Embryonic facial prominence (tissue), 1 donor: ENCODE data around the gene TCF23.
"Not testable (repeated sequence)": the region's sequence is repeated elsewhere in the genome, so short reads cannot be mapped to it uniquely, and the experiment has no call there.

Experiments used
- DNase-seq: peaks from one replicate; pipeline ENCODE4 v3.0.0-alpha.2; 2016; ENCODE audit errors: extremely low spot score

Gene TCF23

DNA sequence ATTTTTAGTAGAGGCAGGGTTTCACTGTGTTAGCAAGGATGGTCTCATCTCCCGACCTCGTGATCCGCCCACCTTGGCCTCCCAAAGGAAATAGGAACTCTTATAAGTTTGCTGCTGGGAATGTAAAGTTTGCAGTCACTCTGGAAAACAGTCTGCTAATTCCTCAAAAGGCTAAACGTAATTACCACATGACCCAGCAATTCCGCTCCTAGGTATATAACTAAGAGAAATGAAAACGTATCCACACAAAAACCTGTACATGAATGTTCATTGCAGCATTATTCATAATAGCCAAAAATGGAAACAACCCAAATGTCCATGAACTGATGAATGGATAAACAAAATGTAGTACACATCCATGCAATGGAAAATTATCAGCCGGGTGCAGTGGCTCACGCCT lies 41.2 kb downstream of the TCF23 start:
- DNase-seq, result no peak

GRCh38 chr2:27191070-27191829 lies 42.4 kb downstream of the TCF23 start:
- no peak for DNase-seq

- DNase-seq, result no peak
Measured at GRCh38 chr2:27194538-27195354, 45.9 kb downstream of the TCF23 start.

- not testable (repeated sequence) for DNase-seq
Measured at GRCh38 chr2:27195799-27196198, 47.0 kb downstream of the TCF23 start.

DNA sequence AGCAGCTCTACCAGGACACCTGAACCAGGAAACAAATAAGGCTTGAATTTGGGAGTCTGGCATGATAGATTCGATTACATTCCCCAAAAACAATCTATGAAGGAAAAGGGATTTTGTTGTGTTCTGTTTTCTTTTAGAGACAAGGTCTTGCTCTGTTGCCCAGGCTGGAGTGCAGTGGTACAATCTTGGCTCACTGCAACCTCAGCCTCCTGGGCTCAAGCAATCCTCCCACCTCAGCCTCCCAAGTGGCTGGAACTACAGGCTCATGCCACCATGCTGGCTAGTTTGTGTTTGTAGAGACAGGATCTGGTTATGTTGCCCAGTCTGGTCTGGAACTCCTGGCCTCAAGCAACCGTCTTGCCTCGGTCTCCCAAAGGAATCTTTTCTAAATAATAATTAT lies 49.3 kb downstream of the TCF23 start:
- DNase-seq, result not testable (repeated sequence)

DNA sequence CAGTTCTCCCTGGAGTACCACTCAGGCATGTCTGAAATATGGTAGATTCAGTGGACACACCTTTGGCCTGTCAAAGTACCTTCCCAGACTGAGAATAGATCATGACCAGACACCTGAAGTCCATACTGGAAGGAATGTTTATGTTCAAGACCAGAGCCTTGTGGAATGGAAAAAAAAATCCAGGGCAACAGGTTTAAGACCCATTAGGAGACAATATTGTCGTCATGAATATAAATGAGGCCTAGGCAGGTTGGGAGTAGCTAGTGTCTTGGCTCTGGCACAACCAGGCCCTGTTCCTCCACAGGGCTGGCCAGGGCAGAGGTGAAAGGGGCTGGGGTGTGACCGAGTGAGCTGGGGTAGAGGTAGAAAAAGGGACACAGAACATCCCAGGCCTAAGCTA lies 49.8 kb downstream of the TCF23 start:
- DNase-seq, result no peak

- DNase-seq, result no peak
Measured at GRCh38 chr2:27199241-27199640, 50.4 kb downstream of the TCF23 start.

DNA sequence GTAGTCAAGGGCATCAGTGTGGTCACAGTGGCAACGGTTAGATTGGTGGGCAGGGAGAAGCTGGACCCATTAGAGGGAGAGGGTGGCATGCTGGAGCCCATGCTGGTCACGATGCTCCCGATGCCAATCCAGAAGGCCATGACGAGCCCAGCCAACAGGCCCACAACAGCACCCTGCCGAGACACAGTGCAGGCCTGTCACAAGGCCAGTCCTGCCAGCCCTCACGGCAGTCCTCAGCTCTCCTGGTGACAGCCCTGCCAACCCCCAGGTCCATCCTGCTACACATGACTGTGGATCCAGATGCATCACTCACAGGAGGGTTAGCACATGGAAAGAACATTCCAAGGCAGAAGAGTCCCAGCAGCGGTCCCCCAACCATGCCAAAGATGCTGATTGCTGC lies 52.9 kb downstream of the TCF23 start:
- no peak for DNase-seq

- no peak for DNase-seq
Measured at GRCh38 chr2:27202854-27203253, 54.0 kb downstream of the TCF23 start.

GRCh38 chr2:27203741-27204140 lies 54.9 kb downstream of the TCF23 start:
- no peak for DNase-seq

DNA sequence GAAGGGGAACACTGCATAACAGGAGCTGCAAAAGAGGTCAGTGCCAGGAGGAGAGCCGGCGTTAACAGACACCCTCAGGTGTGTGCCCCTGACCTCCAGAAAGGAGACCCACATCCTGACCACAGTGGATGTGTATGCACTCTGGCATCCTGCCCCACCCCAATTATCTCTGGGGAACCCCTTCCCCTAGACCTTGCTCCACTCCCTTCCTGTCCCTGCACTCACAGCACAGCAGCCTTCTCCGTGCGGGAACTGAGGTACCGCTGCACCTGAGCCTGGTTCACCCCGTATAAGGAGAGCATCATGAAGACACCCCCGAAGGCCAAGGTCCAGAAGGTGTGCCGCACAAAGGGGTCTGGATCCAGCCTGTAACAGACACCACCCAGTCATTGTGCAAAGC lies 55.8 kb downstream of the TCF23 start:
- DNase-seq, result no peak

DNA sequence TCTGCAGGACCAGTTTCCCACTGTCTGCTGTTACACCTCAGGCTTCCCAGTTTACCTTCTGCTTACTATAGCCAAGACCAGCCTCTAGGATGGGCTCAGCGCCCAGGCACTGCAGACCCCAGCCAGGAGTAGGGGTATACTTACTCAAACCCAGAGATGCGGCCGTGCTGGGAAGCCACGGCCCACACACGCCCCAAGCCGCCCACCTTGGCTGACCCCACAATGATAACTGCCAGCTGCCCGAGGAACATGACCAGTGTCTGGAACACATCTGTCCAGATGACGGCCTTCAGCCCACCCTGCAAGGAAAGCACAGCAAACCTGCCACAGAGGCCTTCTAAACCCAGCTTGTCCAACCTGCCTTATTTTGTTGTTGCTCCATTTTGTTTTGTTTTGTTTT lies 56.4 kb downstream of the TCF23 start:
- DNase-seq, result no peak

GRCh38 chr2:27206346-27206745 lies 57.5 kb downstream of the TCF23 start:
- DNase-seq, result no peak
